RWPE2 (cell line): ENCODE measurements around the gene EPS8.
A peak's percentile ranks its signal among the peaks of the same experiment; 100 is the strongest.

Source experiments
- ATAC-seq: fragments of 200-7000 bp; cut with Tn5 transposase; 3 replicates; pipeline ENCODE4 v1.9.1; 2021; ENCODE audit warnings: low read depth
- DNase-seq: peaks from one replicate; pipeline ENCODE4 v3.0.0-alpha.2; 2020; ENCODE audit warnings: low spot score
- H3K27ac ChIP-seq: fragments of 450-650 bp; 2 replicates; pipeline ENCODE4 v1.5.1; 2017; ENCODE audit warnings: mild to moderate bottlenecking; ENCODE audit not compliant: poor library complexity, severe bottlenecking
- H3K27me3 ChIP-seq: fragments of 250-450 bp; sonication (Bioruptor Pico); 2 replicates; pipeline ENCODE4 v1.5.1; 2021; ENCODE audit warnings: mild to moderate bottlenecking, moderate library complexity; ENCODE audit not compliant: insufficient read depth, poor library complexity, severe bottlenecking
- H3K36me3 ChIP-seq: fragments of 250-450 bp; sonication (Bioruptor Pico); 2 replicates; pipeline ENCODE4 v1.5.1; 2020; ENCODE audit warnings: low read depth, mild to moderate bottlenecking, moderate library complexity
- H3K4me1 ChIP-seq: fragments of 250-450 bp; sonication (Bioruptor Pico); 2 replicates; pipeline ENCODE4 v1.5.1; 2021; ENCODE audit warnings: mild to moderate bottlenecking, moderate library complexity; ENCODE audit not compliant: insufficient read depth, poor library complexity, severe bottlenecking
- H3K4me3 ChIP-seq: fragments of 250-450 bp; sonication (Bioruptor Pico); 2 replicates; pipeline ENCODE4 v1.5.1; 2021; ENCODE audit warnings: mild to moderate bottlenecking, moderate library complexity; ENCODE audit not compliant: severe bottlenecking
- H3K9me3 ChIP-seq: fragments of 250-450 bp; sonication (Bioruptor Pico); 2 replicates; pipeline ENCODE4 v1.5.1; 2021; ENCODE audit warnings: mild to moderate bottlenecking, moderate library complexity; ENCODE audit not compliant: severe bottlenecking
- TF ChIP-seq, protein P1 (sequence below): fragments of 450-650 bp; IDR thresholded peaks from one replicate; pipeline ENCODE4 v1.5.1; 2017; ENCODE audit warnings: mild to moderate bottlenecking, moderate library complexity; ENCODE audit not compliant: poor library complexity, severe bottlenecking

Gene EPS8

DNA sequence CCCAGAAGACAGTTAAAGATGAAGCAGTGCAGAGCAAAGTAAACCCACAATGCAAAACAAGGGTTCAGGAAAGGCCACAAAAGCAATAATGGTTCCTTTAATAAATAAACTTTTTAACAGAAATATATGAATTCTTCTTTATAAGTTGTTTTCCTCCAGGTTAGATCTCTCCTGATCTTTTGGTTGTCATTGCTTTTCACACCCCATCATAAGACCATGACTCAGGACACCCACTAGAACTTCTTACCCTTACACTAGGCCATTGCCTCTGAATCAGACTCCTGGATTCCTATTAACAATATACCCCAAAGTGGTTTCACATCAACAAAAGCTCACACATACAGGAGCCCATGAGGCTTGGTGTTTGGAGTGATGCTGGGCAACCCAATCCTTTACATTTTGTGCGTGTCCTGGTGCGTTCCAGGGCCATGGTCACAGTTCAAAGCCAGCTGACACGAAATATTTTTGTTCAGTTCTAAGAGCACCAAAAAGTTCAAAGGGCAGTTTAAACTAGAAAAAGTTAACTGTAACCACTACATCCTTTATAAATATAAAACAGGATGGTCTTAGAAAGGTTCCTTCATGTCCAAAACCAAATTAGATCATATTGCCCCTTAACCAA is 187.0 kb downstream of the EPS8 start:
- DNase-seq (no peak), ATAC-seq (no peak)
- TF ChIP-seq, protein P1, sequence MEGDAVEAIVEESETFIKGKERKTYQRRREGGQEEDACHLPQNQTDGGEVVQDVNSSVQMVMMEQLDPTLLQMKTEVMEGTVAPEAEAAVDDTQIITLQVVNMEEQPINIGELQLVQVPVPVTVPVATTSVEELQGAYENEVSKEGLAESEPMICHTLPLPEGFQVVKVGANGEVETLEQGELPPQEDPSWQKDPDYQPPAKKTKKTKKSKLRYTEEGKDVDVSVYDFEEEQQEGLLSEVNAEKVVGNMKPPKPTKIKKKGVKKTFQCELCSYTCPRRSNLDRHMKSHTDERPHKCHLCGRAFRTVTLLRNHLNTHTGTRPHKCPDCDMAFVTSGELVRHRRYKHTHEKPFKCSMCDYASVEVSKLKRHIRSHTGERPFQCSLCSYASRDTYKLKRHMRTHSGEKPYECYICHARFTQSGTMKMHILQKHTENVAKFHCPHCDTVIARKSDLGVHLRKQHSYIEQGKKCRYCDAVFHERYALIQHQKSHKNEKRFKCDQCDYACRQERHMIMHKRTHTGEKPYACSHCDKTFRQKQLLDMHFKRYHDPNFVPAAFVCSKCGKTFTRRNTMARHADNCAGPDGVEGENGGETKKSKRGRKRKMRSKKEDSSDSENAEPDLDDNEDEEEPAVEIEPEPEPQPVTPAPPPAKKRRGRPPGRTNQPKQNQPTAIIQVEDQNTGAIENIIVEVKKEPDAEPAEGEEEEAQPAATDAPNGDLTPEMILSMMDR: no peak
- peaks cover 30% of the 10 kb centered on the region for H3K4me1 ChIP-seq
- peak overlapping the region; percentile 84 for H3K27ac ChIP-seq
- no peaks in the 10 kb centered on the region for H3K36me3 ChIP-seq
- no peak overlapping the region for H3K4me3 ChIP-seq
- H3K27me3 ChIP-seq: no peaks in the 10 kb centered on the region
- no peaks in the 10 kb centered on the region for H3K9me3 ChIP-seq

DNA sequence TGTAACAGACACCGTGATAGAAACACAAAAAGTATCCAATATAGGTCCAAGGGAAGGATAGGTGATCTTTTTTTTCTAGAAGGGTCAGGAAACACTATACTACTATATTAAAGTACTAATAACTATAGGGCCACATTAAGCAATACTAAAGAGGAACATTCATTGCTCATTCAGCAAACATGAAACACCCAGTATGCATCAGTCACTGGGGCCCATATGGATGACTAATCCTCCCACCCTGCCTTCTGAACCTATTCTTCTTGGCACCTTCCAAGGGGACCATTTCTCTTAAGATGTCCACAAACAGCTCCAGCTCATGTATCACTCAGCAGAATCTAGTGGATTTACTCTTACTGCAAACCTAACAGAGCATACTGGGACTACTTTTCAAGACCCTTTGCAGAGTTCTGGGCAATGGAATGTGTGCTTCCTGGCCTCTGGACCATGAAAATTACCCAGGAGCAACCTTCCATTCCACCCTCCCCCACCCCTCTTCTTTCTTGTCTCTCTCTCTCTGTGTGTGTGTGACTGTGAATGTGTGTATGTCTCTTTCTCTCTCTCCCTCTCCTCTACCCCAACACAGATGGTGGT is 187.9 kb downstream of the EPS8 start:
- H3K36me3 ChIP-seq: no peaks in the 10 kb centered on the region
- no peaks in the 10 kb centered on the region for H3K27me3 ChIP-seq
- DNase-seq: peak; percentile 51
- H3K4me1 ChIP-seq: peaks cover 30% of the 10 kb centered on the region
- peak; percentile 92 for ATAC-seq
- peak overlapping the region; percentile 84 for H3K27ac ChIP-seq
- no peaks in the 10 kb centered on the region for H3K9me3 ChIP-seq
- H3K4me3 ChIP-seq: no peak overlapping the region
- TF ChIP-seq, protein P1: no peak

DNA sequence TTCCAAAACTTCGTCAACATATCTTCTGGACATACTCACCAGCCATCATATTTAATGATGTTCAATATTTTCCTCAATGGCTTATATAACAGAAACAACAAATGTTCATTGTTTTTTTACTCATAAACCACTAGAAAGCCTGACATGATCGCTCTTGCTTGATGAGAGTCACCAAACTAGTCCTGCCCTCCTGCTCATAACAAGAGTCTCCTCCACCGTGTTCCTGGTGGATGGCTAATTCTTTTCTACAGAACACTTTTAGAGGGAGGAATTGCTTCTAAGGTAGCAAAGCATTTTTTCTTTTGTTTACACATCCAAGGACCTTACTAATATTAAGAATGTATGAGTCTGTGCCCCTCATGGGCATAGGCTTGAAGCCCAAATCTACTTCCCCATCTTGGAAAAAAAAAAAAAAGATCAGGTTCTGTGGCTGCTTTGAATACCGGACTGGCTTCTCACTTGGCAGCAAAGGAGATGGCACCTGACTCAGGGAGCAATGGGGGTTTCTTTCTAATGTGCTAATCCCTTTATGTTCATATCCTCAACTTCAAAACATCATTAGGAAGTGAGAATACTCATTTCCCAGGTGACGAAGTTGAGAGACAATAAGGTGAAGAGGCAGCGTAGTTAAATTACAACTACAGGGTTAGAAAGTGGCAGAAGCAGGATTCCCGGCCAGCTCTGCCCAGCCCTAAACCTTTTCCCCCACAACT is 188.8 kb downstream of the EPS8 start:
- TF ChIP-seq, protein P1: no peak
- peak overlapping the region; percentile 84 for H3K27ac ChIP-seq
- H3K9me3 ChIP-seq: no peaks in the 10 kb centered on the region
- no peaks in the 10 kb centered on the region for H3K27me3 ChIP-seq
- H3K36me3 ChIP-seq: no peaks in the 10 kb centered on the region
- H3K4me3 ChIP-seq: no peak overlapping the region
- DNase-seq (no peak), ATAC-seq (peak; percentile 22; the same call in 2 of the 3 replicates)
- peaks cover 30% of the 10 kb centered on the region for H3K4me1 ChIP-seq

DNA sequence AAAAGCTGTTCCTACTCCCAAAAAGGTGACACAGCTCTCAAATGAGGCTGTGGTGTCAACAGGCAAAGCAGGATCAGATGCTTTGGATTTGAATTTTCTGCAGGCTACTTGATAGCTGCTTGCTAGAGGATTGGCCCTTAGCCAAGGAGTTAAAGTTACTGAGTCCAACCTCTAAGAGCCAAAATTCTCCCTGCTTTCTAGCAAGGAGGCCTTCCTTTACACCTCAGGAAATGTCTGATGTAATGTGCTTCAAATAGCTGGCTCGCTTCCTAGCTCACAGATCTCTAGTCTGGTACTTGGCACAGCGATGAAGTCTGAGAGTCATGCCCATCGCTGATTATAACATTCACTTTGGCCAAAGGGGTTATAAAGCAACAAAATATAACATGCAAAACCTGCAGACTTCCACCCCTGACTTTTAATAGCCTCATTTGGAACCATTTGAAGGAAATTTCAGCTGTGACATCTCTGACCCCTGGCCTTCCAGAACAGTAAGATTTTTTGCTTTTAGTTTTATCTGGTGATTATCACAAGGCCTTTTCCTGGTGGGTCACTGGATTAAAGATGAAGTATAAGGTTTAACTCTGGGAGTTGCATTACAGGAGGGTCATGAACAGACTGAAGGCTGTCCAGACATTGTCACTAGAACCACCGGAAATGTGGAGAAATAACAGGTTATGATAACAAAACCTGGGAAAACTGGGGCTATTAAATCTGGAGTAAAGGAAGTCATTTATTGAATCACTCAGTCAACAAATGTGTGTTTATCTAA is 189.7 kb downstream of the EPS8 start:
- DNase-seq: no peak
- Histone ChIP-seq H3K36me3 (no peaks in the 10 kb centered on the region), H3K4me3 (no peak overlapping the region), H3K4me1 (peaks cover 30% of the 10 kb centered on the region), H3K27ac (peak overlapping the region; percentile 84), H3K9me3 (no peaks in the 10 kb centered on the region), H3K27me3 (no peaks in the 10 kb centered on the region)
- peak; percentile 63 for ATAC-seq
- TF ChIP-seq, protein P1: no peak
